ENCODE data around the gene ALDOC.

ALDOC gene

GRCh38 chr17:28533091-28533807 is 43.4 kb downstream of the ALDOC start:
- DNase-seq, result no peak

- no peak for DNase-seq
Measured at GRCh38 chr17:28532050-28532960, 44.4 kb downstream of the ALDOC start.

GRCh38 chr17:28530926-28531325 is 45.8 kb downstream of the ALDOC start:
- no peak for DNase-seq

GRCh38 chr17:28530250-28530649 is 46.4 kb downstream of the ALDOC start:
- no peak for DNase-seq

- DNase-seq, result no peak
Measured at GRCh38 chr17:28529013-28529400, 47.7 kb downstream of the ALDOC start.

- no peak for DNase-seq
Measured at GRCh38 chr17:28528327-28529012, 48.2 kb downstream of the ALDOC start.

GRCh38 chr17:28527859-28528258 is 48.8 kb downstream of the ALDOC start:
- DNase-seq, result no peak

- no peak for DNase-seq
Measured at GRCh38 chr17:28527181-28527681, 49.5 kb downstream of the ALDOC start.

GRCh38 chr17:28526381-28526780 is 50.3 kb downstream of the ALDOC start:
- no peak for DNase-seq

- DNase-seq, result no peak
Measured at GRCh38 chr17:28524476-28525424, 51.9 kb downstream of the ALDOC start.

GRCh38 chr17:28523876-28524275 is 52.8 kb downstream of the ALDOC start:
- DNase-seq, result no peak

- no peak for DNase-seq
Measured at GRCh38 chr17:28523186-28523585, 53.5 kb downstream of the ALDOC start.
